ENCODE data around the gene LRMDA.

The LRMDA gene

DNA sequence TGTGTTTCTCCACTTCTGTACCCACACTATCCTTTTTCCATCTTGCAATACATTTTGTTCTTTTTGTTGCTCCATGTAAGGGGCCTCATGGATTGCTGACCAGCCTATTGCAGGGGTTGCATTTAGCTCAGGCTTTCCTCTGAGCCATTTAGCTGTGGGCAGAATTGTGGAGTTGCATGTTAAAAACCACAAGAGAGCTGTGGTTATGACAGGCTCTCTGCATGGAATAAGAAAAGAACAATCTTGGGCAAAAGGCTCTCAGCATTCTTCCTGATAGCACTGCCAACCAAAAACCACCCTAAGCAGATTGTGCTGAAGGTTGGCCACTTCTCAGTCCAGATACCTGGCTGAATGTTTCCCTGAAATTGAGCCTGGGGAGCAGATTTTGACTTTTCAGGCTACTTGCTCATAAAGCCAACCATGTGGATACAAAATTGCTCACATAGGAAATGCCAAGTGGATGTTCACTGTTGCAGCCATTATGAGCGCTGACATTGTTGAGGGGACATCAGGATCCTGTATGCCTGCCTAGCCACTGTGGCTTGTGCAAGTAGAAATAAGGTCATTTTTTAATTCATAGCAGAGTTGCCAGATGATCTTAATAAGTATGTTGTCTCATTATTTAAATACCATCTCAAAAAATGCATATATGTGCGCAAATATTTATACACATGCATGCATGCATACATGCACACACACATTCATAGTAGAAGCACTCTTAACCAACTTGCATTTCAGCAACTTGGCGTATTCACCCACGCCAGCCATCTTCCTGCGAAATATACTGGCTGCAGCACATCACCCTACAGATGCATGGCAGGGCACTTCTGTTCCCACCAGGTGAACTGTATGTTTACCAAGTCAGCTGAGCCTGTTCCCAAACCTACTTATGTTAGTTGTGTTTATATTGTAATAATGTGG is 695.4 kb downstream of the LRMDA start:
- Histone ChIP-seq H3K4me3 (no peak overlapping the region), H3K9ac (no peak overlapping the region), H4K20me1 (no peaks in the 10 kb centered on the region), H3K27me3 (peaks cover 0 to 11% (median 0%) of the 10 kb centered on the region in 11 experiments; a peak in 4 of 22 replicates), H3K4me1 (peaks cover 0 to 25% (median 4%) of the 10 kb centered on the region in 10 experiments; a peak in 11 of 20 replicates), H3K27ac (peak overlapping the region in 1 of 11 experiments; percentile 5; a peak in 1 of 22 replicates), H3K4me2 (peak overlapping the region in 7 of 11 experiments; percentile 11 to 81 (median 26); a peak in 9 of 22 replicates), H3K36me3 (no peaks in the 10 kb centered on the region), H3K9me3 (replicated peaks in 1 of 11) (no peaks in the 10 kb centered on the region)
- TF ChIP-seq Cebpa-rat (IDR thresholded peaks at IDR 0.05): no peak

DNA sequence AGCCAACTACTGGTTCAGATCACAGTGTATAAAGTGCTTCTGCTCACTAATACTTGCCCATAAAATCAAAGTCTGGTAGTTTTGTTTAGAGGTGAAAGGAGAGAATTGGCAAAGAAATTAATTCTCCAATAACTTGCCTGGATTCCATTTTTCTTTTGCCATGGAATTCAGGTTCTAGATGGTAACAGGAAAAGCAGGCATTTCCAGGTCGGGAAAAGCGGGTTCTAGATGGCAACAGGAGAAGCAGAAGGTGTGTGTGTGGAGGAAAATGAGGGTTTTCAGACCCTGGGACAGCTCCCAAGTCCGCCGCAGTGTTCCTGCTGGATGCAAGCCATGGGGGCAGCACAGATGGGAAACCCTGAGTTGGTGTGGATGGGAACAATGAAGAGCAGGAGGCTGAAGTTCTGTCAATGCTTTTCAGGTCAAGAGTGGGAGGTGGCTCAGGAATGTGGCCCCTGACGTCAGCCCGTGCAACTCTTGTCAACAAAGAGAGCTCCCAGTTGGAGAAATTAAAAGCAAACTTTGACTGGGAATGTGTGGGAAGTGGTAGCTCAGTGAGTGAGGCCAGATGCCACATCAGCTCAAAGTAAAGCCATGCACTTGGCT is 696.7 kb downstream of the LRMDA start:
- H3K9me3 ChIP-seq (replicated peaks in 1 of 11): no peaks in the 10 kb centered on the region
- no peaks in the 10 kb centered on the region for H3K36me3 ChIP-seq
- H3K4me1 ChIP-seq: peaks cover 0 to 25% (median 4%) of the 10 kb centered on the region in 10 experiments; a peak in 11 of 20 replicates
- no peak overlapping the region for H3K4me3 ChIP-seq
- no peak for TF ChIP-seq Cebpa-rat (IDR thresholded peaks at IDR 0.05)
- peaks cover 0 to 11% (median 0%) of the 10 kb centered on the region in 11 experiments; a peak in 4 of 22 replicates for H3K27me3 ChIP-seq
- H3K27ac ChIP-seq: no peak overlapping the region; a peak in 1 of 22 replicates
- no peak overlapping the region for H3K9ac ChIP-seq
- H4K20me1 ChIP-seq: no peaks in the 10 kb centered on the region
- H3K4me2 ChIP-seq: peak overlapping the region in 2 of 11 experiments; percentile 64 to 81; a peak in 5 of 22 replicates

DNA sequence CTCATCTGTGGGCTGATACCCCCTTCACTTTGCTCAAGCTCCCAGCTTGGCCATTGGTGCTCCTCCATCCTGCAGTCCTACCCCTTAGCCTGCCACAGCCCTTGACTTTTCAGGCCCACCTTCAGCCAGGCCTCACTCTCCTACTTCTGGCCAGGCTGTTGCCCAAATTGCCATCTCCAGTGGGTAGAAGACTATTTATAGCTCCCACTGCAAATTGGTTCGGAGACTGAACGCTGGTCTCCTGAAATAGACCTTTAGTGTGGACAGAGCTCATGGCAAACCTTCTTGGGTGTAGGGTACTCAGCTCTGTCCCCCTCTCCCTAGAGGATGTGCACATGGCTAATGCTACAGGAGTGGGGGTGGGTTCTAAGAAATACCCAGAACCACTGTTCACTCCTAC is 697.8 kb downstream of the LRMDA start:
- no peaks in the 10 kb centered on the region for H4K20me1 ChIP-seq
- peaks cover 0 to 25% (median 4%) of the 10 kb centered on the region in 10 experiments; a peak in 11 of 20 replicates for H3K4me1 ChIP-seq
- no peak overlapping the region for H3K27ac ChIP-seq
- no peaks in the 10 kb centered on the region for H3K9me3 ChIP-seq (replicated peaks in 1 of 11)
- H3K36me3 ChIP-seq: no peaks in the 10 kb centered on the region
- TF ChIP-seq Cebpa-rat (IDR thresholded peaks at IDR 0.05): no peak
- no peak overlapping the region for H3K4me3 ChIP-seq
- no peak overlapping the region for H3K9ac ChIP-seq
- H3K27me3 ChIP-seq: peaks cover 0 to 11% (median 0%) of the 10 kb centered on the region in 11 experiments; a peak in 4 of 22 replicates
- H3K4me2 ChIP-seq: no peak overlapping the region

DNA sequence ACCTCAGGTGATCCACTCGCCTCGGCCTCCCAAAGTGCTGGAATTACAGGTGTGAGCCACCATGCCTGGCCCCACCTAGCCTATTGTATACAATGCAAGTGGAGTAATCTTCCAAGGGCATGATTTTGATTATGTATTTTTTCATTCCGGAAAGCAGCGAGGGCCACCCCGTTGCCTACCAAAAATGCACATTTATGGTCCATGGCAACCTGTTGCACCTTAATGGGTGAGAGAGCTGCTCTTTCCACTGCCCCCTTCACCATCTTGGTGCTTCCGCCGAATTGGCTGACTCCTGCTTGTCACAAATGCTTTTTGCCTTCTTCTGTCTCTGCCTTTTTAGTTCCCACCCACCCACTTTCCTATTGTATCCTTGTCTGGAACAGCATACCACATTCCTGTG is 699.5 kb downstream of the LRMDA start:
- no peak overlapping the region for H3K4me2 ChIP-seq
- no peak overlapping the region for H3K9ac ChIP-seq
- no peaks in the 10 kb centered on the region for H3K36me3 ChIP-seq
- H3K4me1 ChIP-seq: peaks cover 0 to 25% (median 4%) of the 10 kb centered on the region in 10 experiments; a peak in 11 of 20 replicates
- no peak overlapping the region for H3K27ac ChIP-seq
- peaks cover 0 to 11% (median 0%) of the 10 kb centered on the region in 11 experiments; a peak in 4 of 22 replicates for H3K27me3 ChIP-seq
- no peaks in the 10 kb centered on the region for H4K20me1 ChIP-seq
- no peak for TF ChIP-seq Cebpa-rat (IDR thresholded peaks at IDR 0.05)
- H3K9me3 ChIP-seq (replicated peaks in 1 of 11): no peaks in the 10 kb centered on the region
- H3K4me3 ChIP-seq: no peak overlapping the region

DNA sequence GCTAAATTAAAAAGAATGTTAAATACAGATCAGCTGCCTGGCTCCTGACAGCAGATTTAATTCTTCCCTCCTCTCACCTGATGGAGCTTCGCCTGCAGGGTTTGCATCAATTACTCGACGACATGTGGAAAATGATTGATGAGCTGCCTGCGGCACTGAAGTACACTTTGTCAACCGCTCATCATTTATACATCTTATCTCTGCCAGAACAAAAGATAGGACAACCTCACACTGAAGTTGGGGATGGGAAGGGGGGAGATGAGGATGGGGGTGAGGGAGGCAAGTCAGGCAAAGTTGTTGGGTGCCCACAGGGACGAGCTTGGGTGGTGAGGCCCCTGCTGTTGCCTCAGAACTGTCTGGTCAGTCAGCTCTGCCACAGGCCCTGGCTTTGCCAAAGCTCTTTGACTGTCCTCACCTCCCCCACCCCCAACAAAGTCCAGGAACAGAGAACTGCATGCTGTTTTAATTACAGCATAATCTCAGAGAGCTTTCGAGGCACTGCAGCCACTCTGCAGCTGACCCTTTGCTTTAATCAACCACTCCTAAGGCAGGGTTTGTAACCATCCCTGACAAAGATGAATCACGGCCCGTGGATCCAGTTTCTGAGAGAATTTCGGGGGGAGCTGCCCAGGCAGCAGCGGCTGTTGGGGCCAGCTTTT is 702.3 kb downstream of the LRMDA start:
- no peaks in the 10 kb centered on the region for H3K9me3 ChIP-seq (replicated peaks in 1 of 11)
- H3K4me2 ChIP-seq: no peak overlapping the region
- no peak overlapping the region for H3K4me3 ChIP-seq
- no peaks in the 10 kb centered on the region for H3K36me3 ChIP-seq
- H3K27ac ChIP-seq: no peak overlapping the region
- H4K20me1 ChIP-seq: no peaks in the 10 kb centered on the region
- no peak overlapping the region for H3K9ac ChIP-seq
- TF ChIP-seq Cebpa-rat (IDR thresholded peaks at IDR 0.05): no peak
- no peaks in the 10 kb centered on the region for H3K4me1 ChIP-seq
- H3K27me3 ChIP-seq: peaks cover 0 to 3% (median 0%) of the 10 kb centered on the region in 11 experiments; a peak in 1 of 22 replicates

DNA sequence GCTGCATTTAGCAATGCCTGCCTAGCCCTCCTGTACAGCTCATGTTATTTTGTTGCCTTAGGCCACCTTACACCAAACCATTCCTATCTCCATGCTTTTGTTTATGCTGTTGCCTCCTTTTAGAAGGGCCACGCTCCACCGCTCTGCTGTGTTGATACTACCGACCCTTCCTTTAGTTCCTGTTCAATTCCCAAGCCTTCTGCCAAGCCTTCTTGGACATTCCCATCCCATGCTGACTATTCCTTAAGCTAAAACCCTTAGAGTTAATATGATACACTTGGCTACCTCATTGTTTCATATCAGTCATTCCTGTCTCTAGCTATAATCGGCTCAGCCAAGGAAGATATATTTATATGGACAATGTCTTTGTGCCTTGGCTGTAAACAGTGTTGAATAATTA is 705.5 kb downstream of the LRMDA start:
- Histone ChIP-seq H3K36me3 (no peaks in the 10 kb centered on the region), H3K27ac (no peak overlapping the region), H3K9me3 (replicated peaks in 1 of 11) (no peaks in the 10 kb centered on the region), H4K20me1 (no peaks in the 10 kb centered on the region), H3K9ac (no peak overlapping the region), H3K4me3 (no peak overlapping the region), H3K4me1 (no peaks in the 10 kb centered on the region), H3K27me3 (no peaks in the 10 kb centered on the region), H3K4me2 (no peak overlapping the region)
- TF ChIP-seq Cebpa-rat (IDR thresholded peaks at IDR 0.05): no peak

DNA sequence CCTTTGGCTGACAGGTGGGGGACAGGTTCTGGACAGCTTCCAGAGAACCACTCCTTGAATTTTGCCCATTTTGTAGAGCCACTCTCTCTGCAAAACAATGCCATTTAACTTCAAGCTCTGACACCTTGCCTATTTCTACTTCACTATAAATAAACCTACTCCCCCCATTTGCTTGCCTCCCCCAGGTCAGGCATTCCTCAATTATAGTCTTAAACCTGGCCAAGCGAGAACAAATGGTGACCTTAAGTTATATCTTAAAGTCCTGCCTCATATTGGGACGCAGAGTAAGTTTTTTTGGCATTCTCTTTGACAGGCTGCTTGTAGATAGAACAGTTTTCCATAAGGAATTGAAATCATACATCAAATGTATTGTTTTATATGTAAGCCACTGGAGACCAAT is 706.9 kb downstream of the LRMDA start:
- no peak overlapping the region for H3K9ac ChIP-seq
- no peaks in the 10 kb centered on the region for H3K9me3 ChIP-seq (replicated peaks in 1 of 11)
- H3K36me3 ChIP-seq: no peaks in the 10 kb centered on the region
- no peaks in the 10 kb centered on the region for H3K4me1 ChIP-seq
- H3K27ac ChIP-seq: no peak overlapping the region
- H4K20me1 ChIP-seq: no peaks in the 10 kb centered on the region
- H3K4me3 ChIP-seq: no peak overlapping the region
- H3K27me3 ChIP-seq: no peaks in the 10 kb centered on the region
- H3K4me2 ChIP-seq: no peak overlapping the region
- no peak for TF ChIP-seq Cebpa-rat (IDR thresholded peaks at IDR 0.05)

DNA sequence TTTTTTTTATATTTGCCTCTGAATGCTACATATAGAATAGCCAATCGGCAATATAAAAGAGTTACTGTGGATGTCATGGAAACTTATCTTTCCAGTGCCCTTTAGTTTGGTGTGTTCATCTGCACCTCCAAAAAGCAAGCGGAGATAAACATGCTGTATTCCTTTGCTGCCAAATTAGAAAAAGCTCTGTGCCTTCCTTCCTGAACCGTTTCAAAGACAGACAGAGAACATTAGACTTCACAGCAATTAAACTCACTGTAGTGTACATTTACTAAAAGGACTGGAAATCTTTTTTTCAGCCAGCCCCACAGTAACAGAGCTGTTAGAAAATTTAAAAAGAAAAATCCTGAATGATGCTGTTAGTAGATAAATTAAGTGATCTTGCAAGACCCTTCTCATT is 707.5 kb downstream of the LRMDA start:
- H3K9ac ChIP-seq: no peak overlapping the region
- no peak overlapping the region for H3K4me2 ChIP-seq
- no peaks in the 10 kb centered on the region for H3K36me3 ChIP-seq
- no peak overlapping the region for H3K4me3 ChIP-seq
- TF ChIP-seq Cebpa-rat (IDR thresholded peaks at IDR 0.05): no peak
- no peaks in the 10 kb centered on the region for H3K27me3 ChIP-seq
- H3K9me3 ChIP-seq (replicated peaks in 1 of 11): no peaks in the 10 kb centered on the region
- H4K20me1 ChIP-seq: no peaks in the 10 kb centered on the region
- no peaks in the 10 kb centered on the region for H3K4me1 ChIP-seq
- no peak overlapping the region for H3K27ac ChIP-seq

DNA sequence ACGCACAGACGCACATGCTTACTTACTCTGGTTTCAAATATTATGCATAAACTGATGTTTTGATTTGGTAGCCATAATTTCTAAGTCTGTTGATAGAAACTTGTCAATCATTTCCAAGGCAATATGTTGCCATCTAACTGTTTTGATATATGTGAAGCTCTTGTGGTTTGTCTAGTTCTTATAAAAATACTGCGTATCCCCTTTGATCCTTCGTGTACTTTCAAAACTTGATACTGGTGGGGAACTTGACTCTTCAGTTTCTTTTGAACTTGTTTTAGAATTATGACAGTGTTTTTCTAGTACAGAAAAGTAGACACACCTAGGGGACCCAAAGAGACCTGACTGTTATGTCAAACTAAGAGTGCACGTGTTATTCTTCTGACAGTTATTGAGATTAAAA is 708.0 kb downstream of the LRMDA start:
- no peaks in the 10 kb centered on the region for H3K9me3 ChIP-seq (replicated peaks in 1 of 11)
- no peak overlapping the region for H3K9ac ChIP-seq
- no peak overlapping the region for H3K27ac ChIP-seq
- H3K4me1 ChIP-seq: no peaks in the 10 kb centered on the region
- no peaks in the 10 kb centered on the region for H3K27me3 ChIP-seq
- H4K20me1 ChIP-seq: no peaks in the 10 kb centered on the region
- no peak for TF ChIP-seq Cebpa-rat (IDR thresholded peaks at IDR 0.05)
- no peak overlapping the region for H3K4me2 ChIP-seq
- no peak overlapping the region for H3K4me3 ChIP-seq
- H3K36me3 ChIP-seq: no peaks in the 10 kb centered on the region

All from BLaER1 treated with 17β-estradiol and CSF1 and Interleukin-3, amounts not matched to agents 10 nM and 100 nM (cell line).